Common myeloid progenitor, CD34-positive (primary cell): ENCODE results near the gene ARHGEF7.

Source experiments
- CTCF ChIA-PET: fragments of 350-600 bp; sonication (Branson Sonifier 250); formaldehyde crosslinking; loops from one replicate; lab custom pipeline; 2021; ENCODE audit warnings: antibody characterized with exemption; lab: Charles Lee
- POLR2A ChIA-PET: fragments of 350-600 bp; sonication (Branson Sonifier 250); formaldehyde crosslinking; loops from one replicate; lab custom pipeline; 2021; ENCODE audit warnings: antibody characterized with exemption; lab: Charles Lee
- DNase-seq, 3 donors: peaks; one replicate each; pipeline versions ENCODE4 v3.0.0 to v3.0.0-alpha.2; 2013
- H3K27ac ChIP-seq, 2 experiments: 1 replicate in 1 of 2; 2 replicates in 1 of 2; pipeline ENCODE4 v1.7.0; 2013; ENCODE audit warnings: inconsistent platforms in 2 of 2, low read length in 2 of 2, mild to moderate bottlenecking in 2 of 2, low read depth in 1 of 2, moderate library complexity in 1 of 2; ENCODE audit not compliant: severe bottlenecking in 2 of 2, insufficient read depth in 1 of 2, poor library complexity in 1 of 2
- H3K27me3 ChIP-seq, 5 experiments: replicated peaks in 2 of 5; 1 replicate in 3 of 5; 2 replicates in 2 of 5; pipeline versions ENCODE4 v1.6.1 to v1.7.0; 2013; ENCODE audit warnings: low read length in 4 of 5, mild to moderate bottlenecking in 2 of 5, moderate library complexity in 2 of 5, inconsistent platforms in 1 of 5; ENCODE audit not compliant: insufficient read depth in 5 of 5, control insufficient read depth in 4 of 5
- H3K36me3 ChIP-seq, 4 experiments: 1 replicate in 2 of 4; 2 replicates in 2 of 4; pipeline versions ENCODE4 v1.6.1 to v1.7.0; 2013; ENCODE audit warnings: low read length in 3 of 4, control low read depth in 1 of 4, mild to moderate bottlenecking in 1 of 4; ENCODE audit not compliant: control insufficient read depth in 4 of 4, insufficient read depth in 4 of 4
- H3K4me1 ChIP-seq, 4 experiments: 1 replicate in 3 of 4; 2 replicates in 1 of 4; pipeline versions ENCODE4 v1.6.1 to v1.7.1; 2013; ENCODE audit warnings: low read length in 3 of 4, mild to moderate bottlenecking in 3 of 4, control low read depth in 1 of 4, inconsistent platforms in 1 of 4, moderate library complexity in 1 of 4; ENCODE audit not compliant: control insufficient read depth in 4 of 4, insufficient read depth in 4 of 4; ENCODE audit errors: control extremely low read depth in 1 of 4
- H3K4me3 ChIP-seq, 7 experiments: 1 replicate in 4 of 7; 2 replicates in 3 of 7; pipeline versions ENCODE4 v1.5.1 to v1.7.0; 2013; ENCODE audit warnings: mild to moderate bottlenecking in 7 of 7, low read length in 6 of 7, moderate library complexity in 6 of 7, inconsistent platforms in 2 of 7, low read depth in 2 of 7, control low read depth in 1 of 7; ENCODE audit not compliant: insufficient read depth in 4 of 7, control insufficient read depth in 1 of 7; ENCODE audit errors: extremely low read depth in 1 of 7
- H3K9me3 ChIP-seq, 5 experiments: 1 replicate in 4 of 5; 2 replicates in 1 of 5; pipeline versions ENCODE4 v1.6.1 to v1.7.1; 2013; ENCODE audit warnings: low read length in 4 of 5, mild to moderate bottlenecking in 2 of 5, inconsistent platforms in 1 of 5, low read depth in 1 of 5, moderate library complexity in 1 of 5; ENCODE audit not compliant: control insufficient read depth in 4 of 5, insufficient read depth in 2 of 5; ENCODE audit errors: control extremely low read depth in 1 of 5
- WGBS: methylation state at CpG from one replicate; pipeline ENCODE4 v1.1.5; 2013; ENCODE audit not compliant: insufficient coverage; 5-methylcytosine and 5-hydroxymethylcytosine counted together

The ARHGEF7 gene

GRCh38 chr13:111241006-111241755 lies 126.1 kb downstream of the ARHGEF7 start:
- Histone ChIP-seq H3K4me3 (no peak overlapping the region), H3K9me3 (peaks cover 0 to 46% (median 17%) of the 10 kb centered on the region in 5 experiments), H3K36me3 (peaks cover 12 to 89% (median 50%) of the 10 kb centered on the region in 4 experiments), H3K4me1 (no peaks in the 10 kb centered on the region), H3K27me3 (no peaks in the 10 kb centered on the region), H3K27ac (no peak overlapping the region)
- ChIA-PET POLR2A (no interaction called here), CTCF (interaction anchor here (0.9 to 1.0 kb wide), 2 partner anchors 17 to 27 kb away, joined by 3 read pairs; no protein-coding TSS in a partner anchor)
- WGBS = 87% methylated on average over 9 of the region's 16 CpGs
- DNase-seq = no peak

DNA sequence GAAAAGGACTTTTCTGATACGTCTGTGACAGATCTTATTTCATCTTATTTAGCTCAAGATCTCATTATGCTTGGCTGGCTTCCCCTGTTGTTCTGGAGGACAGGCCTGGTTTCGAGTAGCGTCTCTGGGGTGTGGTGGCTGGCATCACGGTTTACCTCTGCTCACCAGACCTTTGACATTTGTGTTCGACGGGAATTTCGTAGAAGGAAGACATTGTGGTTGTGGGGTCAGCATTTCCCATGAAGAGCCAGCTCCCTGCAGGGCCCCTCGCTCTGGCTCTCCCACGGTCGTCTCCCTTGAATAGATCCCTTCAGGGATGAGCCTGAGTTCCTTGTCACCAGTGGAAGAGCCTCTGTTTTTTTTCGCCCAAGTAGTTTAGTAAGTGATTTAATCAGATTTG lies 126.8 kb downstream of the ARHGEF7 start:
- 99% methylated on average over 9 of the region's 11 CpGs for WGBS
- CTCF ChIA-PET = interaction anchor here (0.9 to 1.0 kb wide), 2 partner anchors 17 to 28 kb away, joined by 3 read pairs; no protein-coding TSS in a partner anchor
- Histone ChIP-seq H3K4me1 (no peaks in the 10 kb centered on the region), H3K9me3 (peaks cover 0 to 39% (median 11%) of the 10 kb centered on the region in 5 experiments), H3K27ac (no peak overlapping the region), H3K36me3 (peaks cover 12 to 87% (median 51%) of the 10 kb centered on the region in 4 experiments), H3K4me3 (no peak overlapping the region), H3K27me3 (no peaks in the 10 kb centered on the region)
- no peak for DNase-seq
- POLR2A ChIA-PET = no interaction called here

- WGBS = 95% methylated on average over 8 of the region's 8 CpGs
- ChIA-PET CTCF (interaction anchor here (0.9 kb wide), 1 partner anchor 18 kb away, joined by 3 read pairs; no protein-coding TSS in a partner anchor), POLR2A (no interaction called here)
- H3K4me1 ChIP-seq = no peaks in the 10 kb centered on the region
- no peak overlapping the region for H3K27ac ChIP-seq
- peaks cover 12 to 88% (median 54%) of the 10 kb centered on the region in 4 experiments for H3K36me3 ChIP-seq
- H3K27me3 ChIP-seq = no peaks in the 10 kb centered on the region
- peaks cover 0 to 33% (median 10%) of the 10 kb centered on the region in 5 experiments for H3K9me3 ChIP-seq
- no peak overlapping the region for H3K4me3 ChIP-seq
- no peak for DNase-seq
Measured at GRCh38 chr13:111242585-111242984, 127.5 kb downstream of the ARHGEF7 start.

DNA sequence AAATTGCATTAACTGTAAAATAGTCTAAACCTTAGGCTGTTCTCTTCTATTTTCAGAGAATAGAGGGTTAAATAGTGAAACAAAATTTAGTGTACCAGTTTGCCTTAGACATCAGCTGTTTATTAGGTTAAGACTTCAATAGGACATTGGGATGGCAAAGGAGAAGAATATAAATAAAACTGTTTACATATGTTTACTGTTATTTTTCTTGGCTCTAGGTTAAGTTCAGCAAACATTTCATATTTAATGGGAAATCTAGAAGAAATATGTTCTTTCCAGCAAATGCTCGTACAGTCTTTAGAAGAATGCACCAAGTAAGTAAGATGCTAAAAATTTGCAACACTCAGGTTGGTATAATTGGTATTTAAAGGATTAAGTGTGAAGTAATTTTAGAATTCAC lies 128.9 kb downstream of the ARHGEF7 start:
- POLR2A ChIA-PET = no interaction called here
- H3K4me3 ChIP-seq = no peak overlapping the region
- peaks cover 0 to 21% (median 2%) of the 10 kb centered on the region in 5 experiments for H3K9me3 ChIP-seq
- CTCF ChIA-PET = no interaction called here
- no peaks in the 10 kb centered on the region for H3K4me1 ChIP-seq
- DNase-seq = no peak
- no CpG with 5 or more reads among the region's 1 CpG for WGBS
- H3K27ac ChIP-seq = no peak overlapping the region
- H3K36me3 ChIP-seq = peaks cover 15 to 86% (median 55%) of the 10 kb centered on the region in 4 experiments
- H3K27me3 ChIP-seq = no peaks in the 10 kb centered on the region

DNA sequence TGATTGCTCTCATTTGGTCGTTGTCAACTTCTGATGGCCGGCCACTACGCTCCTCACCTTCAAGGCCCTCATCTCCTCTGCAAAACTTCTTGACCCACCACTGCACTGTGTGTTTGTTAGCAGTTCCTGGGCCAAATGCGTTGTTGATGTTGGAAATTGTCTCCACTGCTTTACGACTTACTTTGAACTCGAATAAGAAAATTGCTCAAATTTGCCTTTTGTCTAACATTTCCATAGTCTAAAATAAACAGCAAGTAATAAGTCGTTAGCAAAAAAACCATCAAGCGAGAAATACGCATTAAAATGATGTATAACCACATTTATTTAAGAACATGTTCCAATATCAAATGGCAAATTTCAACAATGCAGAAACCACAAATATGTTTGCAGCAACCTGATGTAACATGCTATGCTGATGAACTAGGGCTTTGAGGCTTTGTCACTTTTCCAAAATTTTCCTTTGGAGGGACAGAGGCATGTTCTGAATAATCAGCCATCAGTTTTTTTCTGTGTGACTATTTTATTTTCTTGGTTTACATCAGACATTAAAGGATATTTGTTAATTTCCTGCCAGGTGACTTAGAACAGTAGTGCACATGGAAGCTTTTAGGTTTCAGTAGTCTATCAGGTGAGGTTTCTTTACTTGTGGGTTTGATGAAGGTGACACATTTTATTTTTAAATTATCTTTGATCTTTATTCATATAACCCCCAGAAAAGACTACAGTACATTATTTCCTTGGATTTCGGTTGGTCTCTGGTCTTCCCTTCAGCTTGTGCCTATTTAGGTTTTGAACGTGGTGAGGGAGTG lies 130.7 kb downstream of the ARHGEF7 start:
- Histone ChIP-seq H3K27ac (no peak overlapping the region), H3K4me3 (no peak overlapping the region), H3K9me3 (peaks cover 0 to 17% (median 0%) of the 10 kb centered on the region in 5 experiments), H3K36me3 (peaks cover 20 to 88% (median 59%) of the 10 kb centered on the region in 4 experiments), H3K27me3 (no peaks in the 10 kb centered on the region), H3K4me1 (no peaks in the 10 kb centered on the region)
- DNase-seq = no peak
- ChIA-PET POLR2A (no interaction called here), CTCF (no interaction called here)
- 97% methylated on average over 9 of the region's 11 CpGs for WGBS

- ChIA-PET CTCF (interaction anchor here (0.7 kb wide), 1 partner anchor 15 kb away, joined by 3 read pairs; no protein-coding TSS in a partner anchor), POLR2A (no interaction called here)
- peaks cover 24 to 88% (median 59%) of the 10 kb centered on the region in 4 experiments for H3K36me3 ChIP-seq
- no peaks in the 10 kb centered on the region for H3K4me1 ChIP-seq
- DNase-seq = no peak
- no peak overlapping the region for H3K27ac ChIP-seq
- H3K9me3 ChIP-seq = peaks cover 0 to 12% (median 0%) of the 10 kb centered on the region in 5 experiments
- no peaks in the 10 kb centered on the region for H3K27me3 ChIP-seq
- WGBS = 98% methylated on average over 5 of the region's 7 CpGs
- H3K4me3 ChIP-seq = no peak overlapping the region
Measured at GRCh38 chr13:111247552-111247951, 132.4 kb downstream of the ARHGEF7 start.
